ENCODE data around the gene C16orf92.
"Not testable (repeated sequence)": the region's sequence is repeated elsewhere in the genome, so short reads cannot be mapped to it uniquely, and the experiment has no call there.

The C16orf92 gene

GRCh38 chr16:30005341-30006094 lies 17.5 kb upstream of the C16orf92 start:
- peak; percentile 20 for DNase-seq

- no peak for DNase-seq
These were observed 16.9 kb upstream of the C16orf92 start for GRCh38 chr16:30006095-30006473.

- DNase-seq, result no peak
These were observed 16.2 kb upstream of the C16orf92 start for GRCh38 chr16:30006659-30007377.

- DNase-seq, result no peak
These were observed 15.6 kb upstream of the C16orf92 start for GRCh38 chr16:30007378-30007895.

- no peak for DNase-seq
These were observed 13.7 kb upstream of the C16orf92 start for GRCh38 chr16:30009085-30009862.

- DNase-seq, result no peak
These were observed 12.8 kb upstream of the C16orf92 start for GRCh38 chr16:30009990-30010843.

- peak; percentile 78 for DNase-seq
These were observed 11.9 kb upstream of the C16orf92 start, which contains the start of gene DOC2A for GRCh38 chr16:30010844-30011713. Gene DOC2A (minus strand): TSS chr16:30011027. CDS start chr16:30010222, 805 bp downstream.

- DNase-seq, result no peak
These were observed 11.1 kb upstream of the C16orf92 start for GRCh38 chr16:30011714-30012504.

GRCh38 chr16:30012598-30012997 lies 10.4 kb upstream of the C16orf92 start:
- DNase-seq, result not testable (repeated sequence)

- not testable (repeated sequence) for DNase-seq
These were observed 7.5 kb upstream of the C16orf92 start for GRCh38 chr16:30015450-30015849.

- no peak for DNase-seq
These were observed 6.3 kb upstream of the C16orf92 start for GRCh38 chr16:30016555-30017276.

GRCh38 chr16:30017277-30017656 lies 5.7 kb upstream of the C16orf92 start:
- DNase-seq, result no peak

GRCh38 chr16:30017937-30018336 lies 5.1 kb upstream of the C16orf92 start:
- DNase-seq, result not testable (repeated sequence)

GRCh38 chr16:30018731-30019158 lies 4.3 kb upstream of the C16orf92 start:
- peak; percentile 73 for DNase-seq

- no peak for DNase-seq
These were observed 588 bp downstream of the C16orf92 start for GRCh38 chr16:30023586-30023985.

- no peak for DNase-seq
These were observed 1.5 kb downstream of the C16orf92 start for GRCh38 chr16:30024451-30024850.

- no peak for DNase-seq
These were observed 2.2 kb downstream of the C16orf92 start for GRCh38 chr16:30025156-30025555.

- no peak for DNase-seq
These were observed 2.6 kb downstream of the C16orf92 start for GRCh38 chr16:30025574-30025973.

GRCh38 chr16:30026449-30026848 lies 3.5 kb downstream of the C16orf92 start:
- no peak for DNase-seq

Measured in NCI-H146 (cell line).